GM12878 (cell line): ENCODE data around the gene BIRC5. TPM values are rescaled to one million over a fixed set of nuclear protein-coding genes. Genes with fewer than 3 reads are reported as not detected.

Experiments
- ATAC-seq: fragments of 200-7000 bp; cut with Tn5 transposase; 3 replicates; pipeline ENCODE4 v1.9.1; 2020; ENCODE audit warnings: mild to moderate bottlenecking, moderate library complexity
- BruUV-seq: library from RNA; stranded (reverse); fragments of 400-500 nt; replicated peaks from 2 replicates; lab custom pipeline; 2021; lab: Mats Ljungman, UMichigan
- CTCF ChIA-PET: fragments of 300-600 bp; sonication (Branson Sonifier 250); formaldehyde crosslinking; extraction: SDS; loops from one replicate; lab custom pipeline; 2021; ENCODE audit warnings: inconsistent platforms; lab: Yijun Ruan, JAX
- POLR2A ChIA-PET: fragments of 350-600 bp; formaldehyde crosslinking; extraction: SDS; loops from one replicate; lab custom pipeline; 2021; ENCODE audit warnings: inconsistent platforms; lab: Charles Lee
- RAD21 ChIA-PET: fragments of 300-600 bp; sonication (Branson Sonifier 250); formaldehyde crosslinking; loops from one replicate; lab custom pipeline; 2023; ENCODE audit warnings: antibody characterized with exemption; ENCODE audit not compliant: unreplicated experiment; lab: Charles Lee
- SMC1A ChIA-PET: fragments of 300-600 bp; sonication (Branson Sonifier 250); formaldehyde crosslinking; loops from one replicate; lab custom pipeline; 2023; ENCODE audit not compliant: unreplicated experiment, uncharacterized antibody; lab: Charles Lee
- DNase-seq: peaks from one replicate; pipeline ENCODE4 v3.0.0-alpha.2; 2011; ENCODE audit warnings: low read depth, low spot score
- FAIRE-seq: peaks from 3 replicates; lab custom pipeline; 2011; peaks lifted over from hg19 to GRCh38; lab: Jason Lieb, UNC
- H2AFZ ChIP-seq: 2 replicates; pipeline ENCODE4 v1.6.0; 2011; ENCODE audit warnings: low read depth, low read length, control low read depth; ENCODE audit not compliant: control insufficient read depth
- H3K27ac ChIP-seq: 2 replicates; pipeline ENCODE4 v1.5.1; 2011; ENCODE audit warnings: control low read depth; ENCODE audit not compliant: control insufficient read depth, insufficient read depth
- H3K27me3 ChIP-seq, 2 experiments: replicated peaks in 1 of 2; 2 replicates each; pipeline versions ENCODE4 v1.6.0 to v1.6.1; 2011; ENCODE audit warnings: low read length in 1 of 2; ENCODE audit not compliant: control insufficient read depth in 2 of 2, insufficient read depth in 2 of 2
- H3K36me3 ChIP-seq, 2 experiments: 2 replicates each; pipeline ENCODE4 v1.5.1; 2011; ENCODE audit warnings: low read length in 1 of 2; ENCODE audit not compliant: control insufficient read depth in 2 of 2, insufficient read depth in 2 of 2
- H3K4me1 ChIP-seq: 2 replicates; pipeline ENCODE4 v1.6.1; 2011; ENCODE audit warnings: mild to moderate bottlenecking, low read length, moderate library complexity, mixed read lengths; ENCODE audit not compliant: control insufficient read depth, insufficient read depth
- H3K4me2 ChIP-seq: 2 replicates; pipeline ENCODE4 v1.6.0; 2011; ENCODE audit warnings: control low read depth; ENCODE audit not compliant: control insufficient read depth, insufficient read depth
- H3K4me3 ChIP-seq: fragments of 200-600 bp; sonication (generic); 2 replicates; pipeline ENCODE4 v1.5.1; 2016
- H3K79me2 ChIP-seq: 2 replicates; pipeline ENCODE4 v1.6.0; 2011; ENCODE audit warnings: low read length; ENCODE audit not compliant: control insufficient read depth, insufficient read depth
- H3K9ac ChIP-seq: 2 replicates; pipeline ENCODE4 v1.8.0; 2011; ENCODE audit warnings: low read length, control low read depth, mixed read lengths; ENCODE audit not compliant: control insufficient read depth, insufficient read depth
- H3K9me3 ChIP-seq: replicated peaks from 3 replicates; pipeline ENCODE4 v1.5.1; 2011; ENCODE audit warnings: mild to moderate bottlenecking, low read length; ENCODE audit not compliant: control insufficient read depth, insufficient read depth
- H4K20me1 ChIP-seq: 2 replicates; pipeline ENCODE4 v1.6.0; 2011; ENCODE audit not compliant: control insufficient read depth, insufficient read depth
- WGBS: methylation state at CpG from one replicate; pipeline ENCODE4 v1.1.6; 2016; ENCODE audit warnings: low lambda C conversion rate; ENCODE audit not compliant: insufficient replicate concordance, insufficient coverage; ENCODE audit errors: missing lambda C conversion rate; 5-methylcytosine and 5-hydroxymethylcytosine counted together
- in situ Hi-C: fragments of 300-500 bp; cut with MboI; formaldehyde crosslinking; loops from 9 replicates; pipeline ENCODE4 v1.14.3; 2018; ENCODE audit warnings: mixed read lengths
- intact Hi-C: fragments of 100-400 bp; cut with micrococcal nuclease; formaldehyde crosslinking; loops from one replicate; pipeline ENCODE4 v1.14.2; 2022; ENCODE audit not compliant: unreplicated experiment
- polyA plus RNA-seq, 11 experiments: library from polyadenylated mRNA; depleted of rRNA in 4 of 11; unstranded in 6 of 11; stranded (reverse) in 5 of 11; fragments of >200 nt; fragmentation: Nextera tagmentation in 4 of 11; fragmentation: Illumina TruSeq in 1 of 11; extraction: Ambion mirVana in 4 of 11; extraction: Trizol in 1 of 11; gene quantifications; 1 replicate in 1 of 11; 2 replicates in 10 of 11; pipeline versions ENCODE4 v1.2.1 to v1.2.3, GENCODE V29; 2011 to 2016; ENCODE audit warnings: inconsistent platforms in 2 of 11, missing spikeins in 2 of 11, low read depth in 1 of 11
- total RNA-seq, 4 experiments: library from RNA; depleted of rRNA in 3 of 4; stranded (reverse); fragments of >200 nt in 3 of 4; fragmentation: Illumina TruSeq in 1 of 4; extraction: Trizol in 1 of 4; gene quantifications; 2 replicates each; pipeline versions ENCODE4 v1.2.1 to v1.2.3, GENCODE V29; 2013 to 2021
- TF ChIP-seq, protein P1 (sequence below): IDR thresholded peaks from 2 replicates; pipeline ENCODE4 v1.6.1; 2012; ENCODE audit warnings: low read length, inconsistent platforms
- TF ChIP-seq, protein P2 (sequence below), 3 experiments: IDR thresholded peaks in 2 of 3; conservative IDR thresholded peaks in 1 of 3; 2 replicates each; pipeline ENCODE4 v1.5.1; 2011; ENCODE audit warnings: low read depth in 3 of 3, low read length in 3 of 3, mild to moderate bottlenecking in 3 of 3, control low read depth in 2 of 3, moderate library complexity in 2 of 3, inconsistent platforms in 1 of 3, mixed read lengths in 1 of 3; ENCODE audit not compliant: control insufficient read depth in 2 of 3, insufficient read depth in 1 of 3; ENCODE audit errors: extremely low read depth in 1 of 3

Gene BIRC5
- total and polyA plus RNA-seq, 10 of the 15 experiments (the other 5 are each of a cell fraction or from before 2014, with no cell fraction given), result 41.0 to 175 (median 90.8) TPM

GRCh38 chr17:78206298-78206697 is 7.8 kb upstream of the BIRC5 start:
- Histone ChIP-seq H3K27ac (no peak overlapping the region), H3K9ac (no peak overlapping the region), H3K4me1 (no peaks in the 10 kb centered on the region), H3K9me3 (no peaks in the 10 kb centered on the region), H3K4me2 (no peak overlapping the region), H3K4me3 (no peak overlapping the region), H3K27me3 (no peaks in the 10 kb centered on the region), H3K36me3 (peaks cover 0 to 11% of the 10 kb centered on the region in 2 experiments; a peak in 3 of 4 replicates)
- no TSS peak for BruUV-seq
- DNase-seq (no peak), FAIRE-seq (no peak)
- CTCF ChIA-PET, result interaction anchor here (0.9 to 1.6 kb wide), 2 partner anchors 13 to 186 kb away, joined by 3 to 7 read pairs; no protein-coding TSS in a partner anchor
- POLR2A ChIA-PET, result interaction anchor here (0.7 to 1.0 kb wide), 3 partner anchors 25 to 84 kb away, joined by 3 to 7 read pairs (median 6); no protein-coding TSS in a partner anchor
- TF ChIP-seq, protein P1, sequence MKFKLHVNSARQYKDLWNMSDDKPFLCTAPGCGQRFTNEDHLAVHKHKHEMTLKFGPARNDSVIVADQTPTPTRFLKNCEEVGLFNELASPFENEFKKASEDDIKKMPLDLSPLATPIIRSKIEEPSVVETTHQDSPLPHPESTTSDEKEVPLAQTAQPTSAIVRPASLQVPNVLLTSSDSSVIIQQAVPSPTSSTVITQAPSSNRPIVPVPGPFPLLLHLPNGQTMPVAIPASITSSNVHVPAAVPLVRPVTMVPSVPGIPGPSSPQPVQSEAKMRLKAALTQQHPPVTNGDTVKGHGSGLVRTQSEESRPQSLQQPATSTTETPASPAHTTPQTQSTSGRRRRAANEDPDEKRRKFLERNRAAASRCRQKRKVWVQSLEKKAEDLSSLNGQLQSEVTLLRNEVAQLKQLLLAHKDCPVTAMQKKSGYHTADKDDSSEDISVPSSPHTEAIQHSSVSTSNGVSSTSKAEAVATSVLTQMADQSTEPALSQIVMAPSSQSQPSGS, result no peak
- TF ChIP-seq, protein P2, sequence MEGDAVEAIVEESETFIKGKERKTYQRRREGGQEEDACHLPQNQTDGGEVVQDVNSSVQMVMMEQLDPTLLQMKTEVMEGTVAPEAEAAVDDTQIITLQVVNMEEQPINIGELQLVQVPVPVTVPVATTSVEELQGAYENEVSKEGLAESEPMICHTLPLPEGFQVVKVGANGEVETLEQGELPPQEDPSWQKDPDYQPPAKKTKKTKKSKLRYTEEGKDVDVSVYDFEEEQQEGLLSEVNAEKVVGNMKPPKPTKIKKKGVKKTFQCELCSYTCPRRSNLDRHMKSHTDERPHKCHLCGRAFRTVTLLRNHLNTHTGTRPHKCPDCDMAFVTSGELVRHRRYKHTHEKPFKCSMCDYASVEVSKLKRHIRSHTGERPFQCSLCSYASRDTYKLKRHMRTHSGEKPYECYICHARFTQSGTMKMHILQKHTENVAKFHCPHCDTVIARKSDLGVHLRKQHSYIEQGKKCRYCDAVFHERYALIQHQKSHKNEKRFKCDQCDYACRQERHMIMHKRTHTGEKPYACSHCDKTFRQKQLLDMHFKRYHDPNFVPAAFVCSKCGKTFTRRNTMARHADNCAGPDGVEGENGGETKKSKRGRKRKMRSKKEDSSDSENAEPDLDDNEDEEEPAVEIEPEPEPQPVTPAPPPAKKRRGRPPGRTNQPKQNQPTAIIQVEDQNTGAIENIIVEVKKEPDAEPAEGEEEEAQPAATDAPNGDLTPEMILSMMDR (IDR thresholded peaks at IDR 0.05 in 2 of 3, conservative IDR thresholded peaks at IDR 0.05 in 1 of 3; ENCODE audit: control insufficient read depth in 2 of 3, extremely low read depth in 1 of 3, insufficient read depth in 1 of 3, low read depth in 3 of 3, low read length in 3 of 3), result peak in 2 of 3 experiments; percentile 6 to 12; a peak in 1 of 6 replicates
- TF ChIP-seq, all 136 proteins: peak for 1
- Histone ChIP-seq H2AFZ (no peak overlapping the region), H3K79me2 (no peaks in the 10 kb centered on the region), H4K20me1 (no peaks in the 10 kb centered on the region)
- ChIA-PET SMC1A (interaction anchor here (0.7 to 1.6 kb wide), 3 partner anchors 32 to 118 kb away, joined by 3 to 4 read pairs (median 3); no protein-coding TSS in a partner anchor), RAD21 (interaction anchor here (0.7 to 1.3 kb wide), 3 partner anchors 62 to 187 kb away, joined by 3 to 5 read pairs (median 4); no protein-coding TSS in a partner anchor)
- WGBS, result 93% methylated on average over 5 of the region's 7 CpGs
- intact Hi-C loops, result no loop called here
- in situ Hi-C loops, result no loop called here
- ATAC-seq, result peak; percentile 45; the same call in 2 of the 3 replicates
